Central memory CD4-positive, alpha-beta T cell (primary cell): ENCODE measurements around the gene GORASP1.
"Not testable (repeated sequence)": the region's sequence is repeated elsewhere in the genome, so short reads cannot be mapped to it uniquely, and the experiment has no call there.

ENCODE experiments used
- DNase-seq: peaks from one replicate; pipeline ENCODE4 v3.0.0; 2022

Gene GORASP1

DNA sequence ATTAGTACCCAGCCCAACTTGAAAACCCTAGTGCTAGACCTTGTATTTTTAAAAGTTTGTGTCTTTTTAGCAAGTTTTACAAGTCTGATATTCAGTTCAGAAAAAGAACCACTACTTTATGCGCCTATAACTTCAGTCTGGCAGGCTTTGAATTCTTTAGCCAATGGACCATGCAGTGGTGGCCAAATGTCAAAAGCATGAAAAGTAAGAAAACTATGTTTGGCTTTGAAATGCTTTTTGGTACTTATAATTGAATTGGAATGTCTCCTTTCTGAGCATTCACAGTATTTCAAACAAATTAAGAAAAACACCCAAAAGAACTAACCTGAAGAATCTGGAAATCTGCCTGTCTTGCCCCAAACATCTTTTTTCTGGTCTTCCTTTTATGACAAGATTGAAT is 42.8 kb downstream of the GORASP1 start:
- DNase-seq = no peak

DNA sequence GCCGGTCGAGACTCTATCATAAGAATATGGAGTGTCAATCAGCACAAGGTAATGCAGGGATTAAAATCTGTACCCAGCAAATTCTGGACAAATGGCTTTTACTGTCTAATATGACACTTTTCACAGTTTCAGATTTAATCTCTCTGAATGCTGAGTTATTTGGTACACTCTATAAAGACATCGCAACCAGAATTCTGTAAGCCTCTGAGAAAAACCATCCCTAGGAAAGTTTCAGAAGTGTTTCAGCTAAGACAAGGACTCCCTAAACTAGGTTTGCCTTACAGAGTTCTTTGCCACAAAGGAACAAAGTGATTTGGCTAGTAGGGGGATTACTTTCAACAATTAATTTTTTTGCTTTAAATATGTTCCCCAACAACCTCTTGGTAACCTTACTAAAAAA is 44.3 kb downstream of the GORASP1 start:
- no peak for DNase-seq

DNA sequence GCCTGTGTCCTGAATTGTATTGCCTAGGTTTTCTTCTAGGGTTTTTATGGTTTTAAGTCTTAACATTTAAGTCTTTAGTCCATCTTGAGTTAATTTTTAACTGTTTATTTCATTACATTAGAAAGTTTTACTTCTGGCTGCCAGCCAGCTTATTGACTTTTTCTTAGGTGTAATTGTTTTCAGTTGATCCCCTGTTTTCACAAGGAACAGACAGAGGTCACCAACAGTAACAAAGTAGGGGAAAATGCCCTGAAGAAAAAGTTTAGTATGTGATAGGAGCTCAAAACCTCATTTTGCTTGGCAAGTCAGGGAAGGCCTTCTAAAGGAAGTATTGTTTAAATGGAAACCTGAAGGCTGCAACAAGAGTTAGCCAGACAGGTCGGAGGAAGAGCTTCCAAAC is 45.2 kb downstream of the GORASP1 start:
- no peak for DNase-seq

DNA sequence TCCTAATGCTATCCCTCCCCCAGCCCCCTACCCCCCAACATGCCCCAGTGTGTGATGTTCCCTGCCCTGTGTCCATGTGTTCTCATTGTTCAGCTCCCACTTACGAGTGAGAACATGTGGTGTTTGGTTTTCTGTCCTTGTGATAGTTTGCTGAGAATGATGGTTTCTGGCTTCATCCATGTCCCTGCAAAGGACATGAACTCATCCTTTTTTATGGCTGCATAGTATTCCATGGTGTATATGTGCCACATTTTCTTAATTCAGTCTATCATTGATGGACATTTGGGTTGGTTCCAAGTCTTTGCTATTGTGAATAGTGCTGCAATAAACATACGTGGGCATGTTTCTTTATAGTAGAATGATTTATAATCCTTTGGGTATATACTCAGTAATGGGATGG is 46.2 kb downstream of the GORASP1 start:
- not testable (repeated sequence) for DNase-seq

DNA sequence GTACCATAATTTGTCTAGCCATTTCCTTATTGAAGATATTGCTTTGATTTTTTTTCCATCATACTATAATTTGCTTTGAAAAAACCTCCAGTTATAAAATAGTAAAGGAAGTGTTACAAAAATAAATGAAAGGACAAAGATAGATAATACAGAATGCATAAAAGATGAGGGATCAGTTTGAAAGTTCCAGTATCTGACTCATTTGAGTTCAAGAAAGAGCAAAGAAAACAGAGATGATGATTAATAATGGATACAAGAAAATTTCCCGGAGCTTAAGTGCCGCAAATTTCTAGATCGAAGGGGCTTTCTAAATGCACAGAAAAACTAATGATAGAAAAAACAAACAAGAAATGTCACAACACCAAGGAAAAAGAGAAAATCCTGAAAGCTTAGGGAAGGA is 51.3 kb downstream of the GORASP1 start:
- DNase-seq = no peak

DNA sequence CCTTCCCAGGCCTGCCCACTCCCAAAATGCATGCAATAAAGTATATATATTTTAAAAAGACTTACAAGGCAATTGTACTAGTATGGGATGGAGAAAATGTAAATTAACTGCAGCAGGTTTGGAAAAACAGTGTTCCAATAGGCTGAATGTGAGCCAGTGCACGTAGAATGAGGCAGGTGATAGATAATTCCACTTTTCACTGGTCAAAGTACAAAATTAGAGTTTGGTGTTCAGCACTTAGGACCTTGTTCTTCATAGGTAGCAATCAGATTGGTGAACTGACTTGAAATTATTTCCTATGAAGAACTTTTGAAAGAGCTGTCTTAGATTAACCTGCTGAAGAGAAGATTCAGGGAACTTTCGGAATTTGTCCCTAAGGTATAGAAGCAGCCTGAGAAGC is 53.7 kb downstream of the GORASP1 start:
- no peak for DNase-seq

DNA sequence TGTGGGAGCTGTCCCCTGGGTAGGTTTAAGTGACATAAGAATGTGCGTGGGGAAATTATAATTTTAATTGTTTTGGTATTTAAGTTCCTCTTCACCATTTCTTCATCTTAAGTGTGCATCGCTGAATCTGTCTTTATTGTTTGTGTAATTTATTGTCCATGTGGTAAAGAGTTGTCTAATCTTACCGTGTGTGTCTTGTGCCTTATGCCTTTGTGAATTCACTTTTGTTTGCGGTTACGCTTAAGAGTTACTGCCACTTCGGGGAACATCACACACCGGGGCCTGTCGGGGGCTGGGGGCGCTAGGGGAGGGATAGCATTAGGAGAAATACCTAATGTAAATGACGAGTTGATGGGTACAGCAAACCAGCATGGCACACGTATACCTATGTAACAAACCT is 54.8 kb downstream of the GORASP1 start:
- no peak for DNase-seq

DNA sequence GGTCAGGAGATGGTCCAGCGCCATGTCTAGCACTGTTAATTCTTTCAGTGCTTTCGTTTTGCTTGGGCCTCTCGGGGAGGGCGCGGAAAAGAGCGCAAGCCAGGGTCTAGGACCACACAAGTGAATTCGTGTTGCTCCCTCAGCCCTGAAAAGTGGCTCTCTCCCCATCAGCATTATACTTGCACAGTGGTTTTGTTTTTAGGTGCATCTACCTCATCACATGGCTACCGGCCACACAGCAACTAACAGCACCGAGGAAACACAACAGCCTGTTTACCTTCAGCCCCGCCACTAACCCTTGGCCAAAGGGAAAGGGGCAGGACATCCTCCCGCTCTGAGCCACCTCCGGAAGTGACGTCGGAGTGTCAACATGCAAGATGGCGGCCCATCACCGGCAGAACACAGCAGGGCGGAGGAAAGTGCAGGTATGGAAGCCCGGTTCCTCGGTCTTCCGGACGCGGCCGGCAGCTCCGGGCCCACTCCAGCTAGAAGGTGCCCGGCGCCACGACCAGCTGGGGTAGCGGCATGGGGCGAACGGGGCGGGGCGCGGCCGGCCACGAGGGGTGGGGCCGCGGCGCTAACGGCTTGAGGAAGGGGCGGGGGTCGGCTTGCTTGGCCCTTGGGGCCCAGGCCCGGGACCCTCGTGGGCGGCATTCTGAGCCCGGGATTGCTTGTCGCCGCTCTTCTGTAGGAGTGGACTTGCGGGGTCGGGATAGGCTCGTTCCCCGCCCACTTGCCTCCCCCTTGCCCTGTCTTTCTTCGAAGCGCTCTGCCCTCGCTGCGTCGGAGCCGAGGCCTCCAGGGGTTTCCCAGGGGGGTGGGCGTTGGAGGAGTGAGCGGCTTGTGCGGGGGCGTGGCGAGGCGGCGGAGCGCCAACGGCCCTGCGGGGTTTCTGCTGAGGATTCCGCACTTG is 55.5 kb downstream of the GORASP1 start, which contains the start of the genes SCN11A and WDR48:
SCN11A (minus strand) TSS at position 296 of the 913 bp plus-strand sequence. CDS start 101,582 bp downstream, outside the sequence.
WDR48 (plus strand) TSS at position 368 of the 913 bp plus-strand sequence; CDS start at position 378, 10 bp downstream.
- DNase-seq = peak; percentile 91

DNA sequence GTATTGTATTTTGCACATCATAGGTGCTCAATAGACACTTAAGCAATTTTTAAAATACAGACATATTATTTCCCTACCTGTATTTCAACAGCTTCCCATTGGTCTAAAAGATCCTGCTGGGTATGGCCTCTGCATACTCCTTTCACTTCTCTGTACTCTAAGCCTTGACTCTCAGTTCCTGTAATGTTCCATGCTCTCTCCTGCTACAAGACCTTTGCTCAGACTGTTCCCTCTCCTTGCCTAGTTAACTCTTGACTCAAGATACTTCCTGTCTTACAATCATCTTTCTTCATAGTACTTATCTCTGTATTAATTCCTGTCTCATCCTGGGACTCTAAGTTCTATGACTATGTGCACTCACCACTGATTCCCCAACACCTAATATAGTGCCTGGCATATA is 57.4 kb downstream of the GORASP1 start:
- no peak for DNase-seq
